ENCODE data around the gene TMEM269.

The TMEM269 gene

GRCh38 chr1:42746436-42747105, 38.2 kb upstream of the TMEM269 start:
- Histone ChIP-seq H3K9me2 (replicated peaks; ENCODE audit: insufficient read depth, low read length) (no peaks in the 10 kb centered on the region), H2AFZ (ENCODE audit: low read length) (no peak overlapping the region), H3K9me3 (replicated peaks; ENCODE audit: insufficient read depth, low read length) (no peaks in the 10 kb centered on the region), H3K9ac (ENCODE audit: low read length) (no peak overlapping the region), H3K4me1 (ENCODE audit: low read length) (no peaks in the 10 kb centered on the region), H3K4me3 (ENCODE audit: low read length) (no peak overlapping the region), H3K27me3 (replicated peaks; ENCODE audit: insufficient read depth, low read length) (no peaks in the 10 kb centered on the region), H4K20me1 (ENCODE audit: insufficient read depth, low read length) (no peaks in the 10 kb centered on the region), H3K79me2 (ENCODE audit: low read length) (no peaks in the 10 kb centered on the region), H3K4me2 (ENCODE audit: low read depth, low read length) (no peak overlapping the region), H3K36me3 (replicated peaks; ENCODE audit: insufficient read depth, low read length) (no peaks in the 10 kb centered on the region), H3F3A (ENCODE audit: insufficient read depth, low read length) (no peaks in the 10 kb centered on the region), H3K27ac (ENCODE audit: low read length) (no peak overlapping the region)
- no peak for DNase-seq
- TF ChIP-seq EZH2 (optimal IDR thresholded peaks at IDR 0.05; ENCODE audit: low read depth, low read length), result no peak
- TF ChIP-seq EZH2phosphoT487 (IDR thresholded peaks at IDR 0.05; ENCODE audit: low read length), result no peak
- TF ChIP-seq CTCF (IDR thresholded peaks at IDR 0.05; ENCODE audit: low read length), result no peak

GRCh38 chr1:42747125-42747524, 37.7 kb upstream of the TMEM269 start:
- Histone ChIP-seq H3K27ac (ENCODE audit: low read length) (no peak overlapping the region), H3K4me1 (ENCODE audit: low read length) (no peaks in the 10 kb centered on the region), H3K4me2 (ENCODE audit: low read depth, low read length) (no peak overlapping the region), H3K9ac (ENCODE audit: low read length) (no peak overlapping the region), H3K9me3 (replicated peaks; ENCODE audit: insufficient read depth, low read length) (no peaks in the 10 kb centered on the region), H3F3A (ENCODE audit: insufficient read depth, low read length) (no peaks in the 10 kb centered on the region), H3K79me2 (ENCODE audit: low read length) (no peaks in the 10 kb centered on the region), H3K9me2 (replicated peaks; ENCODE audit: insufficient read depth, low read length) (no peaks in the 10 kb centered on the region), H3K4me3 (ENCODE audit: low read length) (no peak overlapping the region), H2AFZ (ENCODE audit: low read length) (no peak overlapping the region), H4K20me1 (ENCODE audit: insufficient read depth, low read length) (no peaks in the 10 kb centered on the region), H3K27me3 (replicated peaks; ENCODE audit: insufficient read depth, low read length) (no peaks in the 10 kb centered on the region), H3K36me3 (replicated peaks; ENCODE audit: insufficient read depth, low read length) (no peaks in the 10 kb centered on the region)
- DNase-seq, result no peak
- TF ChIP-seq EZH2phosphoT487 (IDR thresholded peaks at IDR 0.05; ENCODE audit: low read length) (no peak), CTCF (IDR thresholded peaks at IDR 0.05; ENCODE audit: low read length) (peak; percentile 57), EZH2 (optimal IDR thresholded peaks at IDR 0.05; ENCODE audit: low read depth, low read length) (no peak)

GRCh38 chr1:42748021-42748420, 36.8 kb upstream of the TMEM269 start:
- H3K4me1 ChIP-seq (ENCODE audit: low read length), result no peaks in the 10 kb centered on the region
- H3K36me3 ChIP-seq (replicated peaks; ENCODE audit: insufficient read depth, low read length), result no peaks in the 10 kb centered on the region
- H3K9ac ChIP-seq (ENCODE audit: low read length), result no peak overlapping the region
- H4K20me1 ChIP-seq (ENCODE audit: insufficient read depth, low read length), result no peaks in the 10 kb centered on the region
- H3K27me3 ChIP-seq (replicated peaks; ENCODE audit: insufficient read depth, low read length), result no peaks in the 10 kb centered on the region
- no peak overlapping the region for H3K4me2 ChIP-seq (ENCODE audit: low read depth, low read length)
- TF ChIP-seq EZH2phosphoT487 (IDR thresholded peaks at IDR 0.05; ENCODE audit: low read length) (no peak), CTCF (IDR thresholded peaks at IDR 0.05; ENCODE audit: low read length) (no peak), EZH2 (optimal IDR thresholded peaks at IDR 0.05; ENCODE audit: low read depth, low read length) (no peak)
- no peak overlapping the region for H3K27ac ChIP-seq (ENCODE audit: low read length)
- H3K4me3 ChIP-seq (ENCODE audit: low read length), result no peak overlapping the region
- DNase-seq, result no peak
- H3K9me3 ChIP-seq (replicated peaks; ENCODE audit: insufficient read depth, low read length), result no peaks in the 10 kb centered on the region
- H3K79me2 ChIP-seq (ENCODE audit: low read length), result no peaks in the 10 kb centered on the region
- no peak overlapping the region for H2AFZ ChIP-seq (ENCODE audit: low read length)
- no peaks in the 10 kb centered on the region for H3K9me2 ChIP-seq (replicated peaks; ENCODE audit: insufficient read depth, low read length)
- H3F3A ChIP-seq (ENCODE audit: insufficient read depth, low read length), result no peaks in the 10 kb centered on the region

Data from MM.1S (cell line).